ENCODE measurements around the gene ZNF784. TPM values are rescaled to one million over a fixed set of nuclear protein-coding genes. Genes with fewer than 3 reads are reported as not detected.

The ZNF784 gene
- total and polyA plus RNA-seq, 2 donors (not counting 3 experiments of a cell fraction or from before 2014, with no cell fraction given), result 4.9 TPM

DNA sequence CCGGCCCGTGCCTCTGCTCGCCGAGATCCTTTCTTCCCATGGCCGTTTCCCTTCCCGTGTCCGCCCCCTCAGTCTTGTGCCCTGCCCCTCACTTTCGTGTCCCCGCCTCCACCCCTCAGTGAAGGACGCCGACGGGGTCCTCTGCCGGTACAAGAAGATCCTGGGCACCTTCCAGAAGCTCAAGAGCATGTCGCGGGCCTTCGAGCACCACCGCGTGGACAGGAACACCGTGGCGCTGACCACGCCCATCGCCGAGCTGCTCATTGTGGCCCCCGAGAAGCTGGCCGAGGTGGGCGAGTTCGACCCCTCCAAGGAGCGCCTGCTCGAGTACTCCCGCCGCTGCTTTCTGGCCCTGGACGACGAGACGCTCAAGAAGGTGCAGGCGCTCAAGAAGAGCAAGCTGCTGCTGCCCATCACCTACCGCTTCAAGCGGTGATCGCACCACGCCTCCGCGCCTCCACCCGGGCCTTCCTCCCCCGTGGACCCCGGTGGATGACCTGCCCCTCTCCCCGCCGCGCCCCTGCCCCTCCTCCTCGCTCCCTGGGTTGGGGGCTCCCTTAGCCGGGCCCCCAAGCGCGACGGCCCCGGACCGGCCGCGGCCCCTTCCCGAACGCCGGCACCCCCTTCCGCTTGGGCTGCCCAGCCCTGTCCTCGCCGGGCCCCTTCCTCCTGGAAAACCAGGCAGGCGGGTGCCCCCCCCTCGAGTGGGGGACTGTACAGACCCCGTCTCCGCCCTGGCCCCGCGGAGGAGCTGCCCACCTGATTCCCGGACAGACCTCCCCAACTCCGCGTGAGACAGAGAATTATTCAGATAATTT lies 28.2 kb upstream of the ZNF784 start:
- BruUV-seq (replicated peaks), result no TSS peak

More for the DNA sequence above, 28.2 kb upstream of the ZNF784 start:
- CTCF ChIA-PET, result interaction anchor here (0.7 to 1.6 kb wide), 5 partner anchors 10 to 138 kb away, joined by 3 to 28 read pairs (median 5); no protein-coding TSS in a partner anchor
- Histone ChIP-seq H3K9ac (replicated peaks; ENCODE audit: extremely low read depth, insufficient read depth, low read length) (no peak overlapping the region), H3K27me3 (ENCODE audit: control insufficient read depth in 2 of 2, insufficient read depth in 2 of 2, low read length in 2 of 2) (no peaks in the 10 kb centered on the region), H3K4me2 (ENCODE audit: insufficient read depth, low read length) (no peak overlapping the region), H3K9me3 (replicated peaks; ENCODE audit: control insufficient read depth, insufficient read depth, low read length) (no peaks in the 10 kb centered on the region), H2AFZ (ENCODE audit: low read depth, low read length) (no peak overlapping the region), H3K4me1 (ENCODE audit: control insufficient read depth, extremely low read depth, insufficient read depth, low read length) (peaks cover 24% of the 10 kb centered on the region), H3K36me3 (ENCODE audit: control insufficient read depth in 2 of 2, extremely low read depth in 1 of 2, insufficient read depth in 2 of 2, low read length in 2 of 2) (peaks cover 0 to 1% of the 10 kb centered on the region in 2 experiments), H3K27ac (ENCODE audit: insufficient read depth, low read depth, low read length) (no peak overlapping the region), H3K4me3 (replicated peaks in 1 of 3; ENCODE audit: insufficient read depth in 1 of 3, low read depth in 1 of 3, low read length in 3 of 3) (no peak overlapping the region), H3K9me1 (replicated peaks; ENCODE audit: control insufficient read depth, extremely low read depth, insufficient read depth, low read length) (no peaks in the 10 kb centered on the region), H4K20me1 (replicated peaks; ENCODE audit: control insufficient read depth, extremely low read depth, insufficient read depth, low read length) (peaks cover 6% of the 10 kb centered on the region), H3K79me2 (ENCODE audit: control insufficient read depth, insufficient read depth, low read length) (peaks cover 25% of the 10 kb centered on the region)
- POLR2A ChIA-PET, result no interaction called here
- no peak for DNase-seq (ENCODE audit: low read depth, low spot score)
- dilution Hi-C loops (cut with MboI; ENCODE audit: extremely low pct_ligation_motif_present, low sequenced_read_pairs) (no loop called here), intact Hi-C loops (cut with micrococcal nuclease) (loop anchor here (1.0 to 10.0 kb wide), 5 partner anchors 12 to 1188 kb away; partner anchors contain the start of genes KMT5C, LENG9 and ZNF787)
- FAIRE-seq, result no peak
- TF ChIP-seq, protein P1, sequence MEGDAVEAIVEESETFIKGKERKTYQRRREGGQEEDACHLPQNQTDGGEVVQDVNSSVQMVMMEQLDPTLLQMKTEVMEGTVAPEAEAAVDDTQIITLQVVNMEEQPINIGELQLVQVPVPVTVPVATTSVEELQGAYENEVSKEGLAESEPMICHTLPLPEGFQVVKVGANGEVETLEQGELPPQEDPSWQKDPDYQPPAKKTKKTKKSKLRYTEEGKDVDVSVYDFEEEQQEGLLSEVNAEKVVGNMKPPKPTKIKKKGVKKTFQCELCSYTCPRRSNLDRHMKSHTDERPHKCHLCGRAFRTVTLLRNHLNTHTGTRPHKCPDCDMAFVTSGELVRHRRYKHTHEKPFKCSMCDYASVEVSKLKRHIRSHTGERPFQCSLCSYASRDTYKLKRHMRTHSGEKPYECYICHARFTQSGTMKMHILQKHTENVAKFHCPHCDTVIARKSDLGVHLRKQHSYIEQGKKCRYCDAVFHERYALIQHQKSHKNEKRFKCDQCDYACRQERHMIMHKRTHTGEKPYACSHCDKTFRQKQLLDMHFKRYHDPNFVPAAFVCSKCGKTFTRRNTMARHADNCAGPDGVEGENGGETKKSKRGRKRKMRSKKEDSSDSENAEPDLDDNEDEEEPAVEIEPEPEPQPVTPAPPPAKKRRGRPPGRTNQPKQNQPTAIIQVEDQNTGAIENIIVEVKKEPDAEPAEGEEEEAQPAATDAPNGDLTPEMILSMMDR (IDR thresholded peaks at IDR 0.05; ENCODE audit: extremely low read depth in 1 of 2, insufficient read depth in 1 of 2, low read depth in 1 of 2, low read length in 2 of 2), result no peak
- no peak for TF ChIP-seq GATA2 (IDR thresholded peaks at IDR 0.05; ENCODE audit: insufficient read depth, insufficient read length, low read depth, low read length)
- TF ChIP-seq JUN (IDR thresholded peaks at IDR 0.05; ENCODE audit: borderline replicate concordance, insufficient read depth, insufficient read length, low read depth), result no peak

All from endothelial cell of umbilical vein (primary cell).